Mucosa of stomach (tissue), 1 donor: ENCODE data around the gene PDE11A.

Experiments
- H3K27me3 ChIP-seq: one replicate; pipeline ENCODE4 v1.7.0; 2013; ENCODE audit warnings: mild to moderate bottlenecking, low read length; ENCODE audit not compliant: control insufficient read depth, insufficient read depth
- H3K36me3 ChIP-seq: one replicate; pipeline ENCODE4 v1.7.0; 2013; ENCODE audit warnings: low read length; ENCODE audit not compliant: control insufficient read depth, insufficient read depth
- H3K4me1 ChIP-seq: one replicate; pipeline ENCODE4 v1.7.0; 2013; ENCODE audit warnings: mild to moderate bottlenecking, low read length; ENCODE audit not compliant: control insufficient read depth, insufficient read depth
- H3K4me3 ChIP-seq: one replicate; pipeline ENCODE4 v1.7.0; 2013; ENCODE audit warnings: low read length
- H3K9ac ChIP-seq: one replicate; pipeline ENCODE4 v1.7.0; 2013; ENCODE audit warnings: mild to moderate bottlenecking, low read length, moderate library complexity
- H3K9me3 ChIP-seq: one replicate; pipeline ENCODE4 v1.7.0; 2013; ENCODE audit warnings: mild to moderate bottlenecking, low read length, moderate library complexity; ENCODE audit not compliant: control insufficient read depth
- donor health status: Pancreatic carcinoma.

PDE11A gene

DNA sequence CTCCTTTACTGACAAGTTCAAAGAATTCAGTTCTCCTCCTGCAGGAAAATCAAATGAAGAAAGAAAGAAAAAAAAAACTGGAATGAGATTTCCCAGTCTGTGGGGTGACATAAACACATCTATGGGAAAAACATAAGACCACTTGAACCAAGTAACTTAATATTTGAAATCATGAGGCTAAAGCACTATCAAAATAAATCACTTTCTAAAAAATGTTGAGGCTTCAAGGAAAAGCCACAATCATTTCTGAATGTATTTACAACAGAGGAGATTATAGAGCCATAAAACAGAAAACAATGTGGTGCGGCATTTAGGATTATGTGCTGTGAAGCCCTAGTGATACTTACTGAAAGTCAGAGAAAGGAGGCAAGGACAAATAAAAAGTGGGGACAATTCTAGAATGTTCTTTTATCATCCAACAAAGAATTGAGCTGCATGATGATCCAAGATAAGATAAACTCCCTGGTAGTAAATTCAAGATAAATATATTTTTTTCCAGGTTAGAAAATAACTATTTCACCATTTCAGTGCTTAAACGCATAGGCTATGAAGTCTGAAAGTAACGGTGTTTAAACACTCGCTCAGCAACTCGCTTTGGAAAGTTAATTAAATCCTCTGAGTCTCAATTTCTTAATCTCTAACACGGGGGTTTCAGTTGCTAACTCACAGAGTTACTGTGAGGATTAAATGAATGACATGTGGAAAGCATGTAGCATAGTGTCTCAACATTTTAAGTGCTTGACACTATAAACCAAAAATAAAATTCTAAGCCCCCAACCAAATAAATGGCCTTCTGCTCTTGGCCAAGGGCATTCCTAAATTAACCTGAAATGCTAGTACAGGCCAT lies 391.5 kb downstream of the PDE11A start:
- Histone ChIP-seq H3K9me3 (no peaks in the 10 kb centered on the region), H3K9ac (no peak overlapping the region), H3K4me3 (no peak overlapping the region), H3K4me1 (no peaks in the 10 kb centered on the region), H3K36me3 (no peaks in the 10 kb centered on the region), H3K27me3 (no peaks in the 10 kb centered on the region)

DNA sequence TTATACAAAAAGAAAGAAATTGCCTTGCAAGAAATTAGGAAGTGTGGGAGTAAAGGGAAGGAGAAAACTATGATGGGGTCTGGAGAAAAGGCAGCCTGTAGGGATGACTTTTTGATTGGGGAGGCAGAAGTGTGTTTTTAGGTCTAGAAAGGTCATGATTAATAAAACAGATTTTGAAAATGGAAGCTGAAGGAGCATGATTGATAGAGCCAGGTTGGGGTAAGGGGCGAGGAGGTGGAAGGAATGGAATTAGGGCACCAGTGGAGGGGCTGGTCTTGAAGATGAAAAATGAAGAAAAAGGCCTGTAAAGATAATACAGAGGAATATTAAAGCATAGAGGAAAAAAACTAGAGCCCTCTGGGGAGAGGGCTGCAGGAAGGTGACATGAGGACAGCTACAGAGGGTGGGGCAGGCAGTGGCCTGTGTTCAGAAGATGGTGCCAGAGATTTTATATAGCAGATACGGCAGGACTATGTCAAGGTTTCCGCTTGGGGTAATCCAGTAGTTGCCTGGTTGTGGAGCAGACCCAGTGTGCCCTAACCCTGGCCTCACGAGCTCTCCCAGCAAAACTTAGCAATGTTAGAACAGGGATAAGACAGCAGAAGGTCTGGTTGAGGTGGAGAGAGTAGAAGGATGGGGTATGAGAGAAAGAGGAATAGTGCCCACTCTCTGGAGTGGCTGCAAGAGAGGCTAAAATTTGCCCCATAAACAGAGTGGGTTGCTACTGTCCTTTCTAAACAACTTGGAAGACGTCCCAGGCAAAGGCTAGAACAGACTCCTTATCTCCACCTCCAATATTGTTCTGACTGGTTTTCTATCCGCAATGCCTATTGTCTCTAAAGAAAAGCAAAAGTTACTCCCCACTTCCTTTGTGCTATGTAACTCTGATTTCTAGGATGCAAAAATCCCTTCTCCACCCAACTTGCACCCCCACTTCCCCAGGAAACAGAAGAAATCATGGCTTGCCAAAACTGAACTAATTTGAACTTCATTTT lies 392.7 kb downstream of the PDE11A start:
- Histone ChIP-seq H3K4me3 (no peak overlapping the region), H3K36me3 (no peaks in the 10 kb centered on the region), H3K9me3 (no peaks in the 10 kb centered on the region), H3K27me3 (no peaks in the 10 kb centered on the region), H3K4me1 (no peaks in the 10 kb centered on the region), H3K9ac (no peak overlapping the region)

DNA sequence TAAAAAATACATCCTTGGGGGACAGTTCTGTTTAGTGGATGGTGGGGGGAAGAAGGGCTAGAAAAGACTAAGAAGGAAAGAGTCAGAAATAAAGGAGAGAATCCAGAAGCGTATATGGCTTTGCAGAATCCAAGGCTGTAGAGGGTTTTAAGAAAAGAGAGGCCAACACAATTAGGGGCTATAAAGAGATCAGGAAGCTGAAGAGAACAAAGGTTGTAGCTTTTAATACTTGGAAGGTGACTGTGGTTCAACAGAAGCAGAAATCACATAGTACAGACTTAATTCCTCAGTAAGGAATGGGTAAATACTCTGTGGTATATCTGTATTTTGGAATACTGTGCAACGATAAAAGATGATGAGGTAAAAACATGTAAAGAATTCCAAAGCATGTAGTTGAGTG lies 393.6 kb downstream of the PDE11A start:
- no peak overlapping the region for H3K4me3 ChIP-seq
- H3K36me3 ChIP-seq: no peaks in the 10 kb centered on the region
- H3K4me1 ChIP-seq: no peaks in the 10 kb centered on the region
- no peaks in the 10 kb centered on the region for H3K27me3 ChIP-seq
- no peaks in the 10 kb centered on the region for H3K9me3 ChIP-seq
- H3K9ac ChIP-seq: no peak overlapping the region

DNA sequence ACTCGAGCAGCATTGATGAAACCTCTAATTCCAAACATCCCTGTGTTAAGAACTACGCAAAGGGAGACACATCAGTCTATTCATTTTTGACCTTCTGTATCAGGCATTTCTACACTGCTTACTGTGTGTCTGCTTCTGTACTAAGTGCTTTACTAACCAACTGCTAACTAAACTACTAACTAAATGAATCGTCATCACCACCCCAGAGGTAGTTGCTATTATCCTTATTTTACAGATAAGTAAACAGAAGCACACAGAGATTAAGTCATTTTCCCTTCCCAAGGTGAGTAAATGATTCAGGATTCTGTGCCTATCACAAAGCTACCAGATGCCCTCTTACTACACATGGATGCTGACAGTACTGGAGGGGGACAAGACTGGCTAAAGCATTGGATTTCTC lies 395.9 kb downstream of the PDE11A start:
- no peaks in the 10 kb centered on the region for H3K36me3 ChIP-seq
- H3K4me1 ChIP-seq: no peaks in the 10 kb centered on the region
- no peaks in the 10 kb centered on the region for H3K27me3 ChIP-seq
- no peak overlapping the region for H3K4me3 ChIP-seq
- H3K9me3 ChIP-seq: no peaks in the 10 kb centered on the region
- H3K9ac ChIP-seq: no peak overlapping the region

GRCh38 chr2:177675825-177676224 lies 396.8 kb downstream of the PDE11A start:
- H3K9ac ChIP-seq: no peak overlapping the region
- no peaks in the 10 kb centered on the region for H3K4me1 ChIP-seq
- no peak overlapping the region for H3K4me3 ChIP-seq
- H3K9me3 ChIP-seq: no peaks in the 10 kb centered on the region
- H3K27me3 ChIP-seq: no peaks in the 10 kb centered on the region
- no peaks in the 10 kb centered on the region for H3K36me3 ChIP-seq

- Histone ChIP-seq H3K27me3 (no peaks in the 10 kb centered on the region), H3K9me3 (no peaks in the 10 kb centered on the region), H3K36me3 (no peaks in the 10 kb centered on the region), H3K9ac (no peak overlapping the region), H3K4me1 (no peaks in the 10 kb centered on the region), H3K4me3 (no peak overlapping the region)
Measured at GRCh38 chr2:177675350-177675821, 397.2 kb downstream of the PDE11A start.

GRCh38 chr2:177673602-177674595 lies 398.7 kb downstream of the PDE11A start:
- Histone ChIP-seq H3K9ac (no peak overlapping the region), H3K4me1 (no peaks in the 10 kb centered on the region), H3K9me3 (no peaks in the 10 kb centered on the region), H3K4me3 (no peak overlapping the region), H3K27me3 (no peaks in the 10 kb centered on the region), H3K36me3 (no peaks in the 10 kb centered on the region)

DNA sequence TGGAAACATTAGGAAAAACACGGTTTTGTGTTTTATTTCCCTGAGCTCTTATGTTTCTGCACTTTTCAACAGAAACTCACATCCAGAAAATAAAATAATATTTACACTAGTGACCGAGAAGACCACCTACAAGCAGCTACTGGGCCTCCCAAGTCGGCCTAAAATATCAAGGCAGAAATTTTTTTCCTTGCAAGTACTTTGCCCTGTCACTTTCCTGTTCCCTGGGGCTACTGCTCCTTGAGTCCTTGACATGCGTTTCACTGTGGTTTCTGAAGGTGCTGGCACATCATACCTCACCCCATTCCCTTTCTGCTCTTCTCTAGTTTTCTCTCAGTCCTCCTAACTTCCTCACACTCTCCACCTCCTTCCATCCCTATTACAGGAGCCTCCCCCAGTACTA lies 400.9 kb downstream of the PDE11A start:
- Histone ChIP-seq H3K27me3 (no peaks in the 10 kb centered on the region), H3K9me3 (no peaks in the 10 kb centered on the region), H3K4me3 (no peak overlapping the region), H3K9ac (no peak overlapping the region), H3K36me3 (no peaks in the 10 kb centered on the region), H3K4me1 (no peaks in the 10 kb centered on the region)

DNA sequence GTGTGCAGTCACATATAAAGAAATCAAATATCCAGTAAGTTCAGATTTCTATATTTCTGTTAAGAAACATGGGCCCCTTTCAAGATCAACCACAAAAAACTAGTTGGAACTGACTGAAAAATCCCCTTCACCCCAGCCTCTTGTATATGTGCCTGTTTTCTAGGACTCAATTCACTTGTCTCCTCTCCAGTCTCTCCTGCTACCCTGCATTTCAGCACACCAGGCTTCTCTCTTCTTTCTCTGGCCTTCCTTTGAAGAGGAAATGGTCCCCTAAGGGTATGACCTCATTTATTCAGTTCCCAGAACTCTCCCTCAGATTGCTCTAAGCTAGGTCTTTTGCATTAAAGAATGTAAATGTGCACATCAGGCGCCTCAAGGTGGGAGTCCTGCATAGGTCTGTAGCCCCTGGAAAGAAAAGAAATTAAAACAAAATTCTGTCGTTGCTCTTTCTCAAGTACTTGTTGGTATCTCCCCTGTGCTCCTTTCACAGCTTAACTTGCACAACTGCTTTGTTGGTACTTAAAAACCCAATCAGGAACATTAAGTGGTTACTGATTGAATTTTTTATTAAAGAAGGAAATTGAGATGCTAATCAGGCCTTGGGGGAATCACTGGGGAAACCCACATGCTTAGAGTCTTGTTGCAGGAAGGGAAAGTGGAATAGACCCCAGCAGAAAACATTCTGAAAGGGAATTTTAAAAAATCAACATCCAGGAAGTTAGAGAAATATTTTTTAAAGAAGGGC lies 401.6 kb downstream of the PDE11A start:
- no peak overlapping the region for H3K9ac ChIP-seq
- H3K9me3 ChIP-seq: no peaks in the 10 kb centered on the region
- no peaks in the 10 kb centered on the region for H3K27me3 ChIP-seq
- no peaks in the 10 kb centered on the region for H3K4me1 ChIP-seq
- no peaks in the 10 kb centered on the region for H3K36me3 ChIP-seq
- H3K4me3 ChIP-seq: no peak overlapping the region

GRCh38 chr2:177669625-177670330 lies 402.8 kb downstream of the PDE11A start:
- no peaks in the 10 kb centered on the region for H3K9me3 ChIP-seq

More at GRCh38 chr2:177669625-177670330, 402.8 kb downstream of the PDE11A start:
- Histone ChIP-seq H3K4me1 (no peaks in the 10 kb centered on the region), H3K9ac (no peak overlapping the region), H3K36me3 (no peaks in the 10 kb centered on the region), H3K27me3 (no peaks in the 10 kb centered on the region), H3K4me3 (no peak overlapping the region)
